GM20000 (cell line): ENCODE results near the gene DHTKD1.

Experiments
- DNase-seq: peaks from one replicate; pipeline ENCODE4 v3.0.0; 2012; ENCODE audit warnings: low spot score
- CTCF ChIP-seq: IDR thresholded peaks from 2 replicates; pipeline ENCODE4 v1.5.1; 2012; ENCODE audit warnings: mild to moderate bottlenecking, control low read depth; ENCODE audit errors: extremely low read depth, missing control alignments

Gene DHTKD1

GRCh38 chr10:12036073-12036655 lies 32.6 kb upstream of the DHTKD1 start:
- DNase-seq, result no peak
- TF ChIP-seq CTCF, result no peak

- TF ChIP-seq CTCF, result no peak
- peak; percentile 26 for DNase-seq
These were observed 26.9 kb upstream of the DHTKD1 start for GRCh38 chr10:12041766-12042408.

- no peak for TF ChIP-seq CTCF
- DNase-seq, result peak; percentile 44
These were observed 26.4 kb upstream of the DHTKD1 start for GRCh38 chr10:12042409-12042796.

- peak; percentile 96 for DNase-seq
- no peak for TF ChIP-seq CTCF
These were observed 25.7 kb upstream of the DHTKD1 start, which contains the start of gene UPF2 for GRCh38 chr10:12042797-12043651. TSS of gene UPF2 (minus strand) at chr10:12042809. CDS start at chr10:12035423, 7,386 bp downstream.

GRCh38 chr10:12045596-12045995 lies 23.2 kb upstream of the DHTKD1 start:
- TF ChIP-seq CTCF, result no peak
- DNase-seq, result no peak

- TF ChIP-seq CTCF, result no peak
- DNase-seq, result peak; percentile 38
These were observed 20.2 kb upstream of the DHTKD1 start for GRCh38 chr10:12048547-12048946.

GRCh38 chr10:12050528-12050927 lies 18.2 kb upstream of the DHTKD1 start:
- no peak for DNase-seq
- no peak for TF ChIP-seq CTCF
